Measurements from ENCODE around the gene FUT8. TPM values are rescaled to one million over a fixed set of nuclear protein-coding genes. Genes with fewer than 3 reads are reported as not detected.
A peak's percentile ranks its signal among the peaks of the same experiment; 100 is the strongest.

Gene FUT8
- total RNA-seq, 1 experiment from 2014 or later = 11.8 TPM

GRCh38 chr14:65499138-65499537, 86.6 kb downstream of the FUT8 start:
- H3K27me3 Mint-ChIP-seq (ENCODE audit: insufficient read depth, unreplicated experiment) = no peaks in the 10 kb centered on the region

GRCh38 chr14:65500075-65500474, 87.5 kb downstream of the FUT8 start:
- no peaks in the 10 kb centered on the region for H3K4me1 Mint-ChIP-seq (ENCODE audit: insufficient read depth, unreplicated experiment)
- CTCF ChIA-PET = interaction anchor here (0.6 kb wide), 1 partner anchor 15 kb away, joined by 3 read pairs; no protein-coding TSS in a partner anchor
- POLR2A ChIA-PET = no interaction called here
- H3K36me3 Mint-ChIP-seq (ENCODE audit: insufficient read depth, unreplicated experiment) = peaks cover 7% of the 10 kb centered on the region
- intact Hi-C loops (cut with micrococcal nuclease) = no loop called here
- no peak overlapping the region for H3K27ac Mint-ChIP-seq (ENCODE audit: low read depth, unreplicated experiment)
- BruUV-seq (replicated peaks) = no TSS peak
- TF ChIP-seq CTCF (IDR thresholded peaks at IDR 0.05; ENCODE audit: unreplicated experiment) = no peak
- H3K4me3 Mint-ChIP-seq (ENCODE audit: unreplicated experiment) = no peak overlapping the region
- no peaks in the 10 kb centered on the region for H3K9me3 Mint-ChIP-seq (ENCODE audit: unreplicated experiment)
- no peaks in the 10 kb centered on the region for H3K27me3 Mint-ChIP-seq (ENCODE audit: insufficient read depth, unreplicated experiment)
- DNase-seq (ENCODE audit: unreplicated experiment) = no peak

More at GRCh38 chr14:65499138-65499537, 86.6 kb downstream of the FUT8 start:
- BruUV-seq (replicated peaks) = no TSS peak
- intact Hi-C loops (cut with micrococcal nuclease) = no loop called here
- Mint-ChIP-seq H3K4me3 (ENCODE audit: unreplicated experiment) (no peak overlapping the region), H3K36me3 (ENCODE audit: insufficient read depth, unreplicated experiment) (peaks cover 7% of the 10 kb centered on the region), H3K4me1 (ENCODE audit: insufficient read depth, unreplicated experiment) (no peaks in the 10 kb centered on the region), H3K9me3 (ENCODE audit: unreplicated experiment) (no peaks in the 10 kb centered on the region), H3K27ac (ENCODE audit: low read depth, unreplicated experiment) (no peak overlapping the region)
- no peak for DNase-seq (ENCODE audit: unreplicated experiment)
- POLR2A ChIA-PET = no interaction called here
- CTCF ChIA-PET = no interaction called here
- TF ChIP-seq CTCF (IDR thresholded peaks at IDR 0.05; ENCODE audit: unreplicated experiment) = no peak

GRCh38 chr14:65501328-65501727, 88.8 kb downstream of the FUT8 start:
- no peak overlapping the region for H3K4me3 Mint-ChIP-seq (ENCODE audit: unreplicated experiment)
- H3K9me3 Mint-ChIP-seq (ENCODE audit: unreplicated experiment) = no peaks in the 10 kb centered on the region
- peaks cover 4% of the 10 kb centered on the region for H3K36me3 Mint-ChIP-seq (ENCODE audit: insufficient read depth, unreplicated experiment)
- DNase-seq (ENCODE audit: unreplicated experiment) = no peak
- intact Hi-C loops (cut with micrococcal nuclease) = no loop called here
- POLR2A ChIA-PET = no interaction called here
- no peaks in the 10 kb centered on the region for H3K27me3 Mint-ChIP-seq (ENCODE audit: insufficient read depth, unreplicated experiment)
- H3K4me1 Mint-ChIP-seq (ENCODE audit: insufficient read depth, unreplicated experiment) = no peaks in the 10 kb centered on the region
- no peak for TF ChIP-seq CTCF (IDR thresholded peaks at IDR 0.05; ENCODE audit: unreplicated experiment)
- CTCF ChIA-PET = interaction anchor here (0.6 kb wide), 1 partner anchor 19 kb away, joined by 4 read pairs; no protein-coding TSS in a partner anchor
- no TSS peak for BruUV-seq (replicated peaks)
- H3K27ac Mint-ChIP-seq (ENCODE audit: low read depth, unreplicated experiment) = no peak overlapping the region

- Mint-ChIP-seq H3K4me1 (ENCODE audit: insufficient read depth, unreplicated experiment) (no peaks in the 10 kb centered on the region), H3K4me3 (ENCODE audit: unreplicated experiment) (no peak overlapping the region), H3K36me3 (ENCODE audit: insufficient read depth, unreplicated experiment) (no peaks in the 10 kb centered on the region), H3K27me3 (ENCODE audit: insufficient read depth, unreplicated experiment) (no peaks in the 10 kb centered on the region), H3K9me3 (ENCODE audit: unreplicated experiment) (peaks cover 7% of the 10 kb centered on the region), H3K27ac (ENCODE audit: low read depth, unreplicated experiment) (no peak overlapping the region)
- ChIA-PET CTCF (interaction anchor here (0.6 to 1.4 kb wide), 3 partner anchors 8 to 339 kb away, joined by 3 to 5 read pairs (median 4); no protein-coding TSS in a partner anchor), POLR2A (interaction anchor here (0.6 kb wide), 1 partner anchor 559 kb away, joined by 3 read pairs; no protein-coding TSS in a partner anchor)
- peak; percentile 74 for DNase-seq (ENCODE audit: unreplicated experiment)
- intact Hi-C loops (cut with micrococcal nuclease) = no loop called here
- no peak for TF ChIP-seq CTCF (IDR thresholded peaks at IDR 0.05; ENCODE audit: unreplicated experiment)
- no TSS peak for BruUV-seq (replicated peaks)
Measured at GRCh38 chr14:65502676-65503124, 90.2 kb downstream of the FUT8 start.

Data from MCF 10A (cell line).